ENCODE data around the gene EEF2.

Gene EEF2

GRCh38 chr19:3936506-3937442 lies 48.5 kb downstream of the EEF2 start:
- no peaks in the 10 kb centered on the region for H3K79me2 ChIP-seq (ENCODE audit: insufficient read depth, low read length)
- H3F3A ChIP-seq (ENCODE audit: low read depth), result no peaks in the 10 kb centered on the region
- H2AFZ ChIP-seq (ENCODE audit: low read length), result no peak overlapping the region
- no peaks in the 10 kb centered on the region for H3K9me2 ChIP-seq (replicated peaks; ENCODE audit: low read depth, low read length)
- no peaks in the 10 kb centered on the region for H3K27me3 ChIP-seq (ENCODE audit: insufficient read depth, low read length, poor library complexity, severe bottlenecking)
- no peak overlapping the region for H3K4me2 ChIP-seq (ENCODE audit: low read depth, low read length, poor library complexity, severe bottlenecking)
- H3K4me1 ChIP-seq (ENCODE audit: insufficient read depth, low read length, poor library complexity, severe bottlenecking), result no peaks in the 10 kb centered on the region
- no peak overlapping the region for H3K9ac ChIP-seq (ENCODE audit: low read depth, low read length, poor library complexity, severe bottlenecking)
- H3K36me3 ChIP-seq (ENCODE audit: insufficient read depth, low read length), result no peaks in the 10 kb centered on the region
- no peaks in the 10 kb centered on the region for H3K9me3 ChIP-seq (ENCODE audit: insufficient read depth, low read depth, low read length)
- H3K4me3 ChIP-seq (ENCODE audit: low read length, poor library complexity, severe bottlenecking), result no peak overlapping the region
- TF ChIP-seq EZH2phosphoT487 (IDR thresholded peaks at IDR 0.05; ENCODE audit: borderline replicate concordance) (no peak), CTCF (conservative IDR thresholded peaks at IDR 0.05; ENCODE audit: low read length) (no peak)
- no peaks in the 10 kb centered on the region for H4K20me1 ChIP-seq (ENCODE audit: insufficient read depth, low read length, poor library complexity, severe bottlenecking)

DNA sequence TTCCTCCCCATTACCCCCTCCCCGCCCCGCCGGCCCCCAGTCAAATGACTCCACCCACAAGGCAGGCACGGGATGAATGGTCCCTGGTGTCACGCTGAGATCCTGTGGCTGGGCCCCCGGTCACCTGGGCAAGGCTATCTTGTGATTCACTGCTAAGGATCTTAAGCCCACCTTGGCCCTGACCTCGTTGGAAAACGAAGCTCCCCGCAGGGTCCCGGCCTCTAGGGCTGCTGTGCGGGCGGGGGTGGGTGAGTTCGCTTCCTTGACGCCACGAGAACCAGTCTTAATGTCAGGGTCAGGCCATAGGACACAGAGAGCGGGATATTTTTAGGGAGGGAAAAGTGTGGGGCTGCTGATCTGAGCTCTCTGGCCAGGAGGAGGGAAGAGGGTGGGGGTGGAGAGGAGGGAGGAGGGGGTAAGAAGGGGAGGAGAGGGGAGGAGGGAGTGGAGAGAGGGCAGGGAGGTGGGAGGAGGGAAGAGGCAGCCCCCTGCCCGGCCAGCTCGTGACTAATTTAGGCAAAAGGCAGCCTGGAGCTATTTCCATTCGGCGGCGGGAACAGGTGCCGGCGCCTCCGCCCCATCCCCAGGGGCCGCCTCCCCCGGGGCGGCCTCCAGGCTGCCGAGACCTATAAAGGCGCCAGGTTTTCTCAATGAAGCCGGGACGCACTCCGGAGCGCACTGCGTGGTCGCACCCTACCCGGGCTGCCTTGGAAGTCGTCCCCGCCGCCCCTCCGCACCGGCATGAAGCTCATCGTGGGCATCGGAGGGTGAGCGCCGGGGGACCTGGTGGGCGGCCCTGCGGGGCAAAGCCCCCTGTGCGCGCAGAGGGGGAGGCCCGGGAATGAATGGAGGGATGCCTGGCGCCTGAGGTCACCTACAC lies 52.1 kb downstream of the EEF2 start, which contains the start of gene NMRK2:
NMRK2 (plus strand) TSS at position 139 of the 880 bp plus-strand sequence; CDS start at position 742, 603 bp downstream.
- H3K9me3 ChIP-seq (ENCODE audit: insufficient read depth, low read depth, low read length), result no peaks in the 10 kb centered on the region
- no peak within 1 kb of the TSS for H3K4me2 ChIP-seq (ENCODE audit: low read depth, low read length, poor library complexity, severe bottlenecking)
- H3K9me2 ChIP-seq (replicated peaks; ENCODE audit: low read depth, low read length), result no peaks in the 10 kb centered on the region
- TF ChIP-seq CTCF (conservative IDR thresholded peaks at IDR 0.05; ENCODE audit: low read length) (no peak), EZH2phosphoT487 (IDR thresholded peaks at IDR 0.05; ENCODE audit: borderline replicate concordance) (no peak)
- H3K79me2 ChIP-seq (ENCODE audit: insufficient read depth, low read length), result no peaks in the 10 kb centered on the region
- H3K36me3 ChIP-seq (ENCODE audit: insufficient read depth, low read length), result no peaks in the 10 kb centered on the region
- no peaks in the 10 kb centered on the region for H3K4me1 ChIP-seq (ENCODE audit: insufficient read depth, low read length, poor library complexity, severe bottlenecking)
- no peak within 1 kb of the TSS for H2AFZ ChIP-seq (ENCODE audit: low read length)
- H3F3A ChIP-seq (ENCODE audit: low read depth), result no peaks in the 10 kb centered on the region
- no peak within 1 kb of the TSS for H3K4me3 ChIP-seq (ENCODE audit: low read length, poor library complexity, severe bottlenecking)
- no peaks in the 10 kb centered on the region for H3K27me3 ChIP-seq (ENCODE audit: insufficient read depth, low read length, poor library complexity, severe bottlenecking)
- H4K20me1 ChIP-seq (ENCODE audit: insufficient read depth, low read length, poor library complexity, severe bottlenecking), result no peaks in the 10 kb centered on the region
- H3K9ac ChIP-seq (ENCODE audit: low read depth, low read length, poor library complexity, severe bottlenecking), result no peak within 1 kb of the TSS

- no peaks in the 10 kb centered on the region for H3K36me3 ChIP-seq (ENCODE audit: insufficient read depth, low read length)
- H3K4me2 ChIP-seq (ENCODE audit: low read depth, low read length, poor library complexity, severe bottlenecking), result no peak overlapping the region
- no peaks in the 10 kb centered on the region for H3F3A ChIP-seq (ENCODE audit: low read depth)
- no peak for TF ChIP-seq CTCF (conservative IDR thresholded peaks at IDR 0.05; ENCODE audit: low read length)
- no peak for TF ChIP-seq EZH2phosphoT487 (IDR thresholded peaks at IDR 0.05; ENCODE audit: borderline replicate concordance)
- H3K9me3 ChIP-seq (ENCODE audit: insufficient read depth, low read depth, low read length), result no peaks in the 10 kb centered on the region
- no peaks in the 10 kb centered on the region for H3K27me3 ChIP-seq (ENCODE audit: insufficient read depth, low read length, poor library complexity, severe bottlenecking)
- H3K4me1 ChIP-seq (ENCODE audit: insufficient read depth, low read length, poor library complexity, severe bottlenecking), result no peaks in the 10 kb centered on the region
- no peaks in the 10 kb centered on the region for H4K20me1 ChIP-seq (ENCODE audit: insufficient read depth, low read length, poor library complexity, severe bottlenecking)
- H3K79me2 ChIP-seq (ENCODE audit: insufficient read depth, low read length), result no peaks in the 10 kb centered on the region
- H3K9me2 ChIP-seq (replicated peaks; ENCODE audit: low read depth, low read length), result no peaks in the 10 kb centered on the region
- no peak overlapping the region for H3K9ac ChIP-seq (ENCODE audit: low read depth, low read length, poor library complexity, severe bottlenecking)
- H3K4me3 ChIP-seq (ENCODE audit: low read length, poor library complexity, severe bottlenecking), result no peak overlapping the region
- H2AFZ ChIP-seq (ENCODE audit: low read length), result no peak overlapping the region
These were observed 54.2 kb downstream of the EEF2 start for GRCh38 chr19:3931041-3931440.

Data from Loucy (cell line).